Activated T-helper 1 cell treated with anti-CD3 and anti-CD28 coated beads, Interleukin-12 subunit alpha, Interleukin-12 subunit beta, Interleukin-2, Interleukin-4 antibody, amounts not matched to agents 30 ng/mL and 10 ng/mL and 1 ng/mL, durations not matched to agents 14 hours and 24 hours and 36 hours (primary cell): Measurements from ENCODE around the gene TNS4. TPM values are rescaled to one million over a fixed set of nuclear protein-coding genes. Genes with fewer than 3 reads are reported as not detected.

Source experiments
- DNase-seq: peaks from one replicate; pipeline ENCODE4 v3.0.0; 2021; ENCODE audit warnings: low spot score
- H3K27ac Mint-ChIP-seq: one replicate; pipeline ENCODE4 v1.8.0; 2021; ENCODE audit warnings: mild to moderate bottlenecking, mixed read lengths
- H3K27me3 Mint-ChIP-seq: one replicate; pipeline ENCODE4 v1.8.0; 2022; ENCODE audit warnings: mild to moderate bottlenecking, moderate library complexity, mixed read lengths; ENCODE audit not compliant: insufficient read depth
- H3K36me3 Mint-ChIP-seq: one replicate; pipeline ENCODE4 v1.8.0; 2021; ENCODE audit warnings: low read depth, mixed read lengths
- H3K4me1 Mint-ChIP-seq: one replicate; pipeline ENCODE4 v1.8.0; 2021; ENCODE audit warnings: low read depth, mixed read lengths
- H3K4me3 Mint-ChIP-seq: one replicate; pipeline ENCODE4 v1.8.0; 2021; ENCODE audit warnings: mild to moderate bottlenecking, moderate library complexity, mixed read lengths
- H3K9me3 Mint-ChIP-seq: one replicate; pipeline ENCODE4 v1.8.0; 2021; ENCODE audit warnings: mixed read lengths
- intact Hi-C: fragments of 100-400 bp; cut with micrococcal nuclease; formaldehyde crosslinking; loops from one replicate; pipeline ENCODE4 v1.15.1; 2024
- total RNA-seq: library from RNA; stranded (reverse); gene quantifications from 2 replicates; pipeline ENCODE4 v1.2.3, GENCODE V29; 2022

Gene TNS4
- total RNA-seq, 1 donor from 2014 or later, result 14.5 TPM

- H3K27me3 Mint-ChIP-seq, result no peaks in the 10 kb centered on the region
- no peaks in the 10 kb centered on the region for H3K9me3 Mint-ChIP-seq
- peaks cover 90% of the 10 kb centered on the region for H3K4me1 Mint-ChIP-seq
- H3K27ac Mint-ChIP-seq, result peak overlapping the region; percentile 93
- intact Hi-C loops, result loop anchor here (1.0 to 10.0 kb wide), 8 partner anchors 9 to 318 kb away; partner anchors contain the start of genes TOP2A and WIPF2
- H3K4me3 Mint-ChIP-seq, result peak overlapping the region; percentile 82
- DNase-seq, result no peak
- H3K36me3 Mint-ChIP-seq, result peaks cover 21% of the 10 kb centered on the region
Measured at GRCh38 chr17:40532520-40533253, 31.3 kb upstream of the TNS4 start.

DNA sequence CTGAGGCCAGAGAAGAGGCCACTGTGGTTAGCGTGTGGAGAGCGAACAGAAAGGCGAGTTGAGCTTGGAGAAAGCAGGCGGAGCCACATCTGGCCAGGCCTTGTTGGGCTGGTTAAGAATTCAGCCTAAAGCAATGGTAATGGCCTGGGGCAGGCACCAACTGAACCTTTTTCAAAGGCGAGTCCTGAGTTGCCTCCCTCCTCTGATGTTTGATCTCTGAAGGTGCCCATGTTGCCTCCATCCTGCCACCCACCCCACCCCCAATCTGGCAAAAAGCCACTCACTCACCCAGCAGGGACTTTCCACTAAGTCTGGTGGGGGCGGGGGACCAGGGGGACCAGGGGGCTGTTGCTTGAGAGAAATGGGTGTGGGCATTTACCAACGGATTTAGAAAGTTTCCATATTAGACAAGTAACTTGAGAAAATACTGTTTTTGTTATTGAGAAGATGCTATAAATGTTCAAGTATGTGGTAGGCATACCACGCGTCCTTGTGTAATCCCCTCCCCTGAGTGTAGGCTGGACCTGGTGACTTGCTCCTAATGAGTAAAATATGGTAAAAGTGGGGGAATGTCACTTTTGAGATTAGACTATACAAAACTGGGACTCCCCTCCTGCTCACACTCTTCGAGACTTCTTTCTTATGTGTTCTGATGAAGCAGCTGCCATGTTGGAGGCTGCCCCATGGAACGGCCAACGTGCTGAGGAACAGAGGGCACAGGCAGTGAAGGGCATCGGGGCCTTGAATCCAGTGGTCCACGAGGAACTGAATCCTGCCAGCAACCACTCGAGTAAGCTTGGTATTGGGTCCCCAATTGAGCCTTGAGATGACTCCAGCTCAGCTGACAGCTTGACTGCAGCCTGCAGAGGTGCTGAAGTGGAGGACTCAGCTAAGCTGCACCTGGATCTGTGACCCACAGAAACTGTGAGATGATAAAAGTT, 29.9 kb upstream of the TNS4 start:
- intact Hi-C loops, result loop anchor here (1.0 to 10.0 kb wide), 6 partner anchors 15 to 317 kb away; partner anchors contain the start of gene WIPF2
- Mint-ChIP-seq H3K4me3 (peak overlapping the region; percentile 82), H3K4me1 (peaks cover 82% of the 10 kb centered on the region), H3K36me3 (peaks cover 26% of the 10 kb centered on the region), H3K27me3 (no peaks in the 10 kb centered on the region), H3K27ac (peak overlapping the region; percentile 93), H3K9me3 (no peaks in the 10 kb centered on the region)
- DNase-seq, result peak; percentile 48

GRCh38 chr17:40530531-40530994, 29.1 kb upstream of the TNS4 start:
- Mint-ChIP-seq H3K27me3 (no peaks in the 10 kb centered on the region), H3K36me3 (peaks cover 30% of the 10 kb centered on the region), H3K4me1 (peaks cover 81% of the 10 kb centered on the region), H3K4me3 (peak overlapping the region; percentile 65), H3K27ac (peak overlapping the region; percentile 93), H3K9me3 (peaks cover 4% of the 10 kb centered on the region)
- intact Hi-C loops, result loop anchor here (10.0 kb wide), 1 partner anchor 316 kb away; the partner anchor contains the start of gene WIPF2
- DNase-seq, result no peak

DNA sequence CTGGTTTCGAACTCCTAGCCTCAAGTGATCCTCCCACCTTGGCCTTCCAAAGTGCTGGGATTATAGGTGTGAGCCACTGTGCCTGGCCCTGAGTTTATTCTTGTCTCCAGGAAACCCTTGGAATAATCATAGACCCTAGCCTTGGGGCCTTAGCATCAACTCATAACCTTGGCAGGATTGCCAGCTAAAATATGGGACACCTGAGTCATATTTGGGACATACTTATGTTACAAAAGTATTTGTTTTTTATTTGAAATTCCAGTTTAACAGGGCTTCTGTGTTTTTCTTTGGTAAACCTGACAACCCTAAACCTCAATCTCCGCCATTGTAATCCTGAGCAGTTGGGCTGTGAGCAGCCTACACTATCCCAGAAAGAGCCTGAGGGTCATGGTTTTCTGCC, 28.6 kb upstream of the TNS4 start:
- Mint-ChIP-seq H3K4me3 (peak overlapping the region; percentile 65), H3K27ac (peak overlapping the region; percentile 93), H3K27me3 (no peaks in the 10 kb centered on the region), H3K9me3 (peaks cover 9% of the 10 kb centered on the region), H3K36me3 (peaks cover 36% of the 10 kb centered on the region), H3K4me1 (peaks cover 83% of the 10 kb centered on the region)
- intact Hi-C loops, result loop anchor here (10.0 kb wide), 1 partner anchor 315 kb away; the partner anchor contains the start of gene WIPF2
- DNase-seq, result no peak

DNA sequence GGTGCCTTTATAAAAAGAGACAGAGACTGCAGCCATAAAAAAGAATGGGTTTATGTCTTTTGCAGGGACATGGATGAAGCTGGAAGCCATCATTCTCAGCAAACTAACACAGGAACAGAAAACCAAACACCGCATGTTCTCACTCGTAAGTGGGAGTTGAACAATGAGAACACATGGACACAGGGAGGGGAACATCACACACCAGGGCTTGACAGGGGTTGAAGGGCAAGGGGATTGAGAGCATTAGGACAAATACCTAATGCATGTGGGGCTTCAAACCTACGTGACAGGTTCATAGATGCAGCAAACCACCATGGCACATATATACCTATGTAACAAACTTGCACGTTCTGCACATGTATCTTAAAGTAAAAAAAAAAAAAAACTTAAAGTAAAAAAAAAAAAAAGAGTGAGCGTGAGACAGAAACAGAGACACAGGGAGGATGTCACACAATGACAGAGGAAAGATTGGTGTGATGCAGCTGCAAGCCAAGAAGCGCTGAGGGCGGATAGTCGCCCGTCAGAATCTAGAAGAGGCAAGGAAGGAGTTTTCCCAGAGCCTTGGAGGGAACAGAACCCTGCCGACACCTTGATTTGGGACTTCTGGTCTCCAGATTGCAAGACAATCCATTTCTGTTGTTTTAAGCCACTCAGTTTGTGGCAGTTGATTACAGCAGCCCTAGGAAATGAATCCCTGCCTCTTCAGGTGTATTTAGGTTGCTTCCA, 27.4 kb upstream of the TNS4 start:
- no peak for DNase-seq
- Mint-ChIP-seq H3K27me3 (no peaks in the 10 kb centered on the region), H3K27ac (peak overlapping the region; percentile 90), H3K4me1 (peaks cover 85% of the 10 kb centered on the region), H3K36me3 (peaks cover 46% of the 10 kb centered on the region), H3K9me3 (peaks cover 20% of the 10 kb centered on the region), H3K4me3 (peak overlapping the region; percentile 62)
- intact Hi-C loops, result no loop called here

DNA sequence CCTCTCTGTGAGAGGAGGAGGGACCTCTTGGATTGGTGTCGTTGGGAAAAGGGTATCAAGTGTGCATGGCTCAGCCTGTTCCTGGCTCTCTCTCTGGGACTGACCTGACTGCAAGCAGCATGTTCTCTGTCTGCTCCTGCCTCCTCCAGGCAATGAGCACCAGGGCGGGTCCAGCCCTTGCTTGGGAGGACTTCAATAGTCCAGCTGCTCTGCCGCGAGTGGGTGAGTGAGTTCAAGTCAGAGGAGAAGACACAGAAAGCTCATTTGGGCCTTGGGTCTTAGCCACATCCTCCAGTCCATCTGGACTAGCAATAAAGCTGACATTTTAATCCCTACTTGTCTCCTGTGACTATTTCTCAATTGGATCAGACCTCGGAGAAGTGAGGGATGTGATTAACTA, 25.2 kb upstream of the TNS4 start:
- H3K9me3 Mint-ChIP-seq, result peaks cover 25% of the 10 kb centered on the region
- no peak overlapping the region for H3K27ac Mint-ChIP-seq
- no peak for DNase-seq
- peaks cover 84% of the 10 kb centered on the region for H3K4me1 Mint-ChIP-seq
- no peaks in the 10 kb centered on the region for H3K27me3 Mint-ChIP-seq
- peaks cover 59% of the 10 kb centered on the region for H3K36me3 Mint-ChIP-seq
- peak overlapping the region; percentile 7 for H3K4me3 Mint-ChIP-seq
- intact Hi-C loops, result no loop called here

DNA sequence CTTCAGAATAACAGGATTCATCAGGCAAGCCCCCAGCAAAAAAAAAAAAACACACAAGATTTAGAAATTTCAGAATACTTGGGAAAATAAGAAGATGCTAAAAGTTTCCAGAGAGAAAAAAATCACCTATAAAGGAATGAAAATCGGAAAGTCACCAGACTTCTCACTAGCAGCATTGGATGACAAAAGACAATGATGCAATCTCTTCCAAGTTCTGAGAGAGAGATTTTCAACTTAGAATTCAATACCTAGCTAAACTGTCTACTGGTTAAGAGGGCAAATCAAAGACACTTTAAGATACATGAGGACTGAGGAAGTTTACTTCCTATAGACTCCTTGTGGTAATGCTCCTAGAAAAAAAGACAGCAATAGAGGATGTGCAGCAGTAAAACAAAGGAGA, 23.9 kb upstream of the TNS4 start:
- H3K27ac Mint-ChIP-seq, result no peak overlapping the region
- intact Hi-C loops, result no loop called here
- no peaks in the 10 kb centered on the region for H3K27me3 Mint-ChIP-seq
- H3K36me3 Mint-ChIP-seq, result peaks cover 65% of the 10 kb centered on the region
- no peak for DNase-seq
- H3K4me3 Mint-ChIP-seq, result no peak overlapping the region
- H3K9me3 Mint-ChIP-seq, result peaks cover 25% of the 10 kb centered on the region
- H3K4me1 Mint-ChIP-seq, result peaks cover 84% of the 10 kb centered on the region

GRCh38 chr17:40524243-40524965, 23.0 kb upstream of the TNS4 start:
- no peak overlapping the region for H3K4me3 Mint-ChIP-seq
- H3K27ac Mint-ChIP-seq, result no peak overlapping the region
- peaks cover 86% of the 10 kb centered on the region for H3K4me1 Mint-ChIP-seq
- H3K9me3 Mint-ChIP-seq, result peaks cover 25% of the 10 kb centered on the region
- no peaks in the 10 kb centered on the region for H3K27me3 Mint-ChIP-seq
- intact Hi-C loops, result no loop called here
- no peak for DNase-seq
- H3K36me3 Mint-ChIP-seq, result peaks cover 67% of the 10 kb centered on the region

- Mint-ChIP-seq H3K27ac (no peak overlapping the region), H3K9me3 (peaks cover 25% of the 10 kb centered on the region), H3K27me3 (no peaks in the 10 kb centered on the region), H3K4me3 (no peak overlapping the region), H3K4me1 (peaks cover 88% of the 10 kb centered on the region), H3K36me3 (peaks cover 69% of the 10 kb centered on the region)
- DNase-seq, result no peak
- intact Hi-C loops, result no loop called here
Measured at GRCh38 chr17:40522961-40523310, 21.5 kb upstream of the TNS4 start.

DNA sequence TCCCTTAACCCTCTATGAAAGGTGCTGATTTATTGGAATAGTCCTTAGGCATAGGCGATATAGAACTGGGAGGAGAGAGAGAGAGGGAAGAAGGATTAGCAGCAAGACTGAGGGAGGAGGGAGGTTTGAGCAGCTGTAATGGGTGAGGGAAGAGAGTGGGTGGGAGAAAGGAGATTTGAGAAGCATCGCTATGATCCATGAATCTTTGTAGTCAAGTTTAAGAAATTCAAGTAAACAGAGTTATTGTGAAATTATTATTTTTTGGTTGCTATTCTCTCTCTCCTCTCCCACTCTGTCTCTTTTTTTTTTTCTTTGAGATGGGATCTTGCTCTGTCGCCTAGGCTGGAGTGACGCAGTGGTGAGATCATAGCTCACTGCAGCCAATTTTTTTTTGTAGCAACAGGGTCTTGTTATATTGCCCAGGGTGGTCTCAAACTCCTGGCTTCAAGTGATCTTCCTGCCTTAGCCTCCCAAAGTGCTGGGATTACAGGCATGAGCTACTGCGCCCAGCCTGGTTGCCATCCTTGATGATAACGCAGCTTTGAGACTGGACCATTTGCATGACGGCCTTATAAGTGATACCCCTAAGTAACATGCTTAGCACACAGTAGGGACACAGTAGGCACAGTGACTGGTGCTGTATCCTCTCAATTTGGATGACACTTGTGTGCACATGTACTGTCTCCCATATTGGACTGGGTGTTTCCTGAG, 21.0 kb upstream of the TNS4 start:
- H3K4me3 Mint-ChIP-seq, result peak overlapping the region; percentile 69
- H3K36me3 Mint-ChIP-seq, result peaks cover 69% of the 10 kb centered on the region
- peaks cover 86% of the 10 kb centered on the region for H3K4me1 Mint-ChIP-seq
- no peaks in the 10 kb centered on the region for H3K27me3 Mint-ChIP-seq
- H3K27ac Mint-ChIP-seq, result peak overlapping the region; percentile 61
- H3K9me3 Mint-ChIP-seq, result peaks cover 25% of the 10 kb centered on the region
- intact Hi-C loops, result no loop called here
- no peak for DNase-seq

- Mint-ChIP-seq H3K4me3 (peak overlapping the region; percentile 69), H3K4me1 (peaks cover 96% of the 10 kb centered on the region), H3K36me3 (peaks cover 61% of the 10 kb centered on the region), H3K27ac (peak overlapping the region; percentile 65), H3K9me3 (peaks cover 25% of the 10 kb centered on the region), H3K27me3 (no peaks in the 10 kb centered on the region)
- intact Hi-C loops, result no loop called here
- DNase-seq, result no peak
Measured at GRCh38 chr17:40520991-40521453, 19.6 kb upstream of the TNS4 start.
